ENCODE data around the gene MAMDC4. TPM values are rescaled to one million over a fixed set of nuclear protein-coding genes. Genes with fewer than 3 reads are reported as not detected.
A peak's percentile ranks its signal among the peaks of the same experiment; 100 is the strongest.

MAMDC4 gene
- total RNA-seq, 1 donor from 2014 or later, result 12.9 TPM

DNA sequence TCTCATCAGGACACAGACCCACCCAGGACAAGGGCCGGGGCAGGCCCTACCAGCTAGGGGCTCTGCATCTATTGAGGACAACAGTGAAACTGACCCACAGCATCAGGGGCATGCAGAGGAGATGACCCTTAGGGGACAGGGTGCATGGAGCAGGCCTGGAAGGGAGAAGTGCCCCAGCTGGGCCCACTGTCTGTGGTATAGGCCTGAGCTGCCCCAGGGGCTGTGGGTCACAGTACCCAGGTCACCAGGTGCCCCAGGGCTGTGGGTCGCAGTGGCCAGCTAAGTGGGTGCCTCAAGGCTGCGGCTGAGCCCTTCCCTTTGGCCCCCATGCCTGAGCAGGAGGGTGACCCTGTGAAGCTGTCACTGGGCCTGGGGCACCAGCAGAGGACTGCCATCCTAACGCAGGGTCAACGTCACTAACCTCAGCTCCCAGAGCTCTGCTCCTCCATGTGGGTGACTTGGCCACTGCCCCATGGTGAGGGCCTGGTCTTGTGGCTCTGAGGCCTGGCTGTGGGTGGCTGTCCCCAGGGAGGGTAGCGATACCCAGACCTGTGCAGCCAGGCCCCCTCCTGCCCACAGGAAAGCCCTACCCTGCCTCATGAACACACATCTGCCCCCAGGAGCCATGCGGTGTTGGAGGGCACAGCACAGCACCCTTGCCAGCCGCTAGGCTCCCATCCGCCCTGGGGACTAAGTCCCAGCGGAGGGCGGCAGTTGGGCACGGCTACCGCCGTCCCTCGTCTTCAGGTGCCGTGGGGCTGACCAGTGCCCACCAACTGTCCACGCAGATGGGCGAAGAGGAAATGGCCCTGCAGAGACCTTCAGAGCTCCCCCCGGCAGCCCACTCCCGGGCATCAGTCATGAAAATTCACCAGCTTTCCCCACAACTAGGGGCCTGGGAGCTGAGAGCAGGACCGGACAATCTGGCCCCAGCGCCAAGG, 9.1 kb downstream of the MAMDC4 start:
- Histone ChIP-seq H3K9me3 (no peaks in the 10 kb centered on the region), H3K27me3 (no peaks in the 10 kb centered on the region), H3K36me3 (peaks cover 35% of the 10 kb centered on the region), H3K4me3 (no peak overlapping the region), H3K27ac (no peak overlapping the region), H3K4me1 (peaks cover 20% of the 10 kb centered on the region)
- ATAC-seq (no peak), DNase-seq (no peak)
- TF ChIP-seq, protein P1, sequence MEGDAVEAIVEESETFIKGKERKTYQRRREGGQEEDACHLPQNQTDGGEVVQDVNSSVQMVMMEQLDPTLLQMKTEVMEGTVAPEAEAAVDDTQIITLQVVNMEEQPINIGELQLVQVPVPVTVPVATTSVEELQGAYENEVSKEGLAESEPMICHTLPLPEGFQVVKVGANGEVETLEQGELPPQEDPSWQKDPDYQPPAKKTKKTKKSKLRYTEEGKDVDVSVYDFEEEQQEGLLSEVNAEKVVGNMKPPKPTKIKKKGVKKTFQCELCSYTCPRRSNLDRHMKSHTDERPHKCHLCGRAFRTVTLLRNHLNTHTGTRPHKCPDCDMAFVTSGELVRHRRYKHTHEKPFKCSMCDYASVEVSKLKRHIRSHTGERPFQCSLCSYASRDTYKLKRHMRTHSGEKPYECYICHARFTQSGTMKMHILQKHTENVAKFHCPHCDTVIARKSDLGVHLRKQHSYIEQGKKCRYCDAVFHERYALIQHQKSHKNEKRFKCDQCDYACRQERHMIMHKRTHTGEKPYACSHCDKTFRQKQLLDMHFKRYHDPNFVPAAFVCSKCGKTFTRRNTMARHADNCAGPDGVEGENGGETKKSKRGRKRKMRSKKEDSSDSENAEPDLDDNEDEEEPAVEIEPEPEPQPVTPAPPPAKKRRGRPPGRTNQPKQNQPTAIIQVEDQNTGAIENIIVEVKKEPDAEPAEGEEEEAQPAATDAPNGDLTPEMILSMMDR (IDR thresholded peaks at IDR 0.05), result no peak
- intact Hi-C loops (cut with DNase I), result no loop called here

DNA sequence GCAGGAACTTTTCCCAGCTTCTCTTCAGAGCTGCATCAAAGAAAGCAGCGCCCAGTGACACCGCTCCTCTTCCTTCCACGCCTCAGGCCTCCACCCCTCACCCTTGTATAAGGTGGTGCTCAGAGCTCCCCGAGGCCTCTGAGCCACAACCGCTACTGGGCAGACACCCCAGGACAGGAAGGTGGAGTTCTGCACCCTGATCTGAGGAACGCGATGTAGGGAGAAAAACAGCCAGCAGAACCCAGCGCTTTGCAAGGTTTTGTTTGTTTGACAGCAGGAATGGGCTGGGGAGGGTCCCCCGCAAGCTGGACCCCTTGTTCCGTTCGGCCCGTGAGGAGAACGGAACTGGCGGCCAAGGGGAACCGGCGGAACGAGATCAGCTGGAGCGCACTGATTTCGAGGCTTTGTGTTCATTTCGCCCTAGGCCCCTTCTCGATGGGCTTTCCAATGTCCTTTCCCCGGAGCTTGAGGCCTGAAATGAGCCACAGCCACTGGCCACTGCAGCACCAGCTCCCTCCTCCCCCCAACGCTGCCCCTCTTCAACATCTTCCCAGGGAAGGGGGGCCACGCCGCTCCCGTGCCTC, 9.8 kb downstream of the MAMDC4 start:
- no peaks in the 10 kb centered on the region for H3K9me3 ChIP-seq
- H3K4me1 ChIP-seq, result peaks cover 22% of the 10 kb centered on the region
- H3K36me3 ChIP-seq, result peaks cover 35% of the 10 kb centered on the region
- H3K4me3 ChIP-seq, result no peak overlapping the region
- DNase-seq (no peak), ATAC-seq (no peak)
- no peak overlapping the region for H3K27ac ChIP-seq
- TF ChIP-seq, protein P1 (IDR thresholded peaks at IDR 0.05), result no peak
- intact Hi-C loops (cut with DNase I), result no loop called here
- no peaks in the 10 kb centered on the region for H3K27me3 ChIP-seq

DNA sequence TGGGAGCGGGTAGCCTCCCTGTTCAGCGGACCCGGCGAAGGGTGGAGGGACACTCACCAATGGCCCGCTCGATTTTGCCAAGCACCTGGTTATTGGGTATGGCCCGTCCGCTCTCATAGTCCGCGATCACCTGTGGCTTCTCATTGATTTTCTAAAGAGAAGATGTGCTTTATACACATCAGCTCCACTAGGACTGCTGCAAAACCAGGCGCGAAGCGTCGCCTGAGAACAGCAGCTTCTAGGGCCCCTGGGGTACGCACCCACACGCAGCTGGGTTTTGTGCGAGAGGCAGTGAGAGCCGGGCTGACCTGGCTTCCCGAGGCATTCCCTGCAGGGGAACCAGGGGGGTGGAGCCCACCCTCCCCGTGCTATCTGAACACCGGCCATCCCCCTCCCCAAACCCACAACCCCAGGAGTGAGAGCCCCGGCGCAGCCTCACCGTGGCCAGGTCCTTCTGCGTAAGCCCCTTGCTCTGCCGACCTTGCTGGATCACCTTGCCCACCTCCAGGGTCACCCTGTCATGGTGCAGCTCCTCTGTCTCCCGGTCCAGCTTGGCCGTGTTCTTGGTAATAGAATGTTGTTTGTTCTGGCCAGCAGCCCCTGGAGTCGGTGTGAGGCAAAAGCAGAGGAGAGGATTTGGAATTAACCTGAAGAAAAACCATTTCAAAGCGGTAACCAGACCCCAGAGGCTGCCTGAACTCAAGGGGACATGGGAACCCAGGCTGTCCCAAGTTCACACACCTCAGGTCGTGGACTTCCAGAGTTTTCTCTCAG, 10.9 kb downstream of the MAMDC4 start:
- ATAC-seq, result no peak
- TF ChIP-seq, protein P1 (IDR thresholded peaks at IDR 0.05), result no peak
- peaks cover 27% of the 10 kb centered on the region for H3K4me1 ChIP-seq

DNA sequence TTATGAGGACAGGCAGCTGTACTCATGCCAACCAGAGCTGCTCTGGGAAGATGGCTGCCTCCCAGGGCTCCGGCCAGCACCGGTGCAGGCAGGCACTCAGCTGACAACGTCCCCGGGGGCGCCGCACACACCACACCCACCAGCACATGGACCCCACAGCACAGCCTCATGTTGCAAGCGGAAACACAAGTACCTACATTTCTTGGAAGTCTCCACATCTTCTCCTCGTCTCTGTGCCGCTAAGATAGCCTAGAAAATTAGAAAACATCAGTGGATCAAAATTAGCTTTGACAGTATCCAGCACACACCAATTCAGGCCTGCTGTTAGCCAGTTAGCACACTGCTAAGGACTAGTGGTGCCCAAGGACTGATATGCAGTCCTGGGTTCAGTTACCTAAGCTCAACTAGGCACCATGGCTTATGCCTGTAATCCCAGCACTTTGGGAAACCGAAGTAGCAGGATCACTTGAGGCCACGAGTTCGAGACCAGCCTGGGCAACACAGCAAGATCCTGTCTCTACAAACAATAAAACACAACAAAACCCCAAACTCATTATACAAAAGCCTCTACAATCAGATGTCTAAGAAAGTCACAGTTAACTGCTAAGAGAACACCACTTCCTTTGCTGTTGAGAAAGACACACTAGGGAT, 11.6 kb downstream of the MAMDC4 start:
- intact Hi-C loops (cut with DNase I), result no loop called here
- Histone ChIP-seq H3K27ac (no peak overlapping the region), H3K4me3 (no peak overlapping the region), H3K4me1 (peaks cover 27% of the 10 kb centered on the region), H3K9me3 (no peaks in the 10 kb centered on the region), H3K27me3 (no peaks in the 10 kb centered on the region), H3K36me3 (peaks cover 35% of the 10 kb centered on the region)
- DNase-seq (no peak), ATAC-seq (no peak)
- TF ChIP-seq, protein P1 (IDR thresholded peaks at IDR 0.05), result no peak

More for the DNA sequence above, 10.9 kb downstream of the MAMDC4 start:
- Histone ChIP-seq H3K9me3 (no peaks in the 10 kb centered on the region), H3K4me3 (no peak overlapping the region), H3K36me3 (peaks cover 35% of the 10 kb centered on the region), H3K27me3 (no peaks in the 10 kb centered on the region), H3K27ac (no peak overlapping the region)
- DNase-seq, result no peak
- intact Hi-C loops (cut with DNase I), result no loop called here

DNA sequence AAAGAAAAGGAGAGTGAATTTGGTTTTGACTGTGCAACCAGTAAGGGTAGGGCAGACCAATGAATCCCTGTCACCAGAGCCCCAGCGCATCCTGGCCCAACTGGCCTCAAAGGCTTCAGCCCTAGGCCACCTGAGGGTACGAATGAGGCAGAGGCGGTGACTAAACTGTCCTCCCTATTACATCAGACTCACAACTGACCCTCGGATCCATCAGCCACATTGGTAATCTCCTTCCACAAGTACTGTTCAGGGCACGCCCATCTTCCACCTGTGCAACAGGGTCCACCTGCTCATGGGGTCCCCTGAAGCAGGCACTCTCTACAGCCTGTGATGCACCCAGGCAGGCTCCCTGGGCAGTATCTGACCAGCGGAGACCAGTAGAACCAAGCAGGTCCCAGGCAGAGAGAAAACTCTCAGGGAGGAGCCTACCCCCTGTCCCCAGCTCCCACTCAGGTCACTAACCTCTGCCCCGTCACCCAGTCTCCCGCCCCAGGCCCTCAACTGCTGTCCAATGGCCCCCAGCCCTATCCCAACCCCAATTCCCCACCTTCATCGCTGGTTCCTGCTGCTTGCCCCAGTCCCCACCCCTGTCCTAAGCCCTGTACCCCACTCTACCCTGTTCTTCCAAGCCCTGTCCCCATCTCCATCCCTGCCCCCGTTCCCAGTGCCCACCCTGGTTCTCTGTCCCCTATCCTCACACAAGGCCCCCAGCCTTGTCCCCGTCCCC, 13.1 kb downstream of the MAMDC4 start:
- H3K4me1 ChIP-seq, result peaks cover 23% of the 10 kb centered on the region
- no peak for ATAC-seq
- no peak overlapping the region for H3K27ac ChIP-seq

More for the DNA sequence above, 13.1 kb downstream of the MAMDC4 start:
- no peaks in the 10 kb centered on the region for H3K9me3 ChIP-seq
- peak overlapping the region; percentile 77 for H3K4me3 ChIP-seq
- TF ChIP-seq, protein P1 (IDR thresholded peaks at IDR 0.05), result no peak
- no peak for DNase-seq
- intact Hi-C loops (cut with DNase I), result no loop called here
- no peaks in the 10 kb centered on the region for H3K27me3 ChIP-seq
- peaks cover 35% of the 10 kb centered on the region for H3K36me3 ChIP-seq
